Endothelial cell of umbilical vein (primary cell): ENCODE data around the gene NEDD9.

Experiments
- CTCF ChIP-seq, 2 donors: IDR thresholded peaks; 1 replicate in 1 of 2; 2 replicates in 1 of 2; pipeline ENCODE4 v1.5.1; 2011; ENCODE audit warnings: low read length in 2 of 2, mild to moderate bottlenecking in 2 of 2, moderate library complexity in 2 of 2, control low read depth in 1 of 2, inconsistent platforms in 1 of 2, low read depth in 1 of 2; ENCODE audit not compliant: insufficient read depth in 1 of 2; ENCODE audit errors: extremely low read depth in 1 of 2
- POLR2AphosphoS5 ChIP-seq: IDR thresholded peaks from 2 replicates; pipeline ENCODE4 v1.6.1; 2012; ENCODE audit warnings: low read depth, mild to moderate bottlenecking, control low read depth, low read length, moderate library complexity; ENCODE audit not compliant: insufficient read depth

GRCh38 chr6:11210386-11211138, 21.9 kb downstream of the NEDD9 start:
- TF ChIP-seq CTCF (IDR thresholded peaks at IDR 0.05; ENCODE audit: extremely low read depth in 1 of 2, insufficient read depth in 1 of 2, low read depth in 1 of 2, low read length in 2 of 2) = no peak
- no peak for TF ChIP-seq POLR2AphosphoS5
